Left ventricle myocardium inferior (tissue), 1 donor: Measurements from ENCODE around the gene TAF1B. TPM values are rescaled to one million over a fixed set of nuclear protein-coding genes. Genes with fewer than 3 reads are reported as not detected.

Experiments
- DNase-seq: peaks from one replicate; pipeline ENCODE4 v3.0.0-alpha.2; 2020
- H3K27ac ChIP-seq: fragments of 200-600 bp; replicated peaks from 2 replicates; pipeline ENCODE4 v1.8.0; 2021
- H3K27me3 ChIP-seq: fragments of 200-600 bp; 2 replicates; pipeline ENCODE4 v1.8.0; 2021; ENCODE audit warnings: low read depth
- H3K36me3 ChIP-seq: fragments of 200-600 bp; 2 replicates; pipeline ENCODE4 v1.8.0; 2021
- H3K4me1 ChIP-seq: fragments of 200-600 bp; 2 replicates; pipeline ENCODE4 v1.8.0; 2021
- H3K4me3 ChIP-seq: fragments of 200-600 bp; 2 replicates; pipeline ENCODE4 v1.8.0; 2021; ENCODE audit warnings: mild to moderate bottlenecking, moderate library complexity
- H3K9me3 ChIP-seq: fragments of 200-600 bp; replicated peaks from 2 replicates; pipeline ENCODE4 v1.8.0; 2021
- intact Hi-C: fragments of 100-400 bp; cut with micrococcal nuclease; formaldehyde crosslinking; loops from one replicate; pipeline ENCODE4 v1.11.0; 2022
- total RNA-seq: library from RNA; stranded (reverse); fragmentation: NEBNext Ultra II Directional; extraction: Animal tissue kit (Norgen Biotek cat#: 25700); gene quantifications from one replicate; pipeline ENCODE4 v1.2.1, GENCODE V29; 2021
- TF ChIP-seq, protein P1 (sequence below): fragments of 200-600 bp; IDR thresholded peaks from 2 replicates; pipeline ENCODE4 v1.8.0; 2021; ENCODE audit warnings: antibody characterized with exemption, mild to moderate bottlenecking, borderline replicate concordance
- donor health status: DM: no; HTN: yes; CAD: no; lungs with severe emphysema.

TAF1B gene
- total RNA-seq, 1 donor from 2014 or later = 4.2 TPM

DNA sequence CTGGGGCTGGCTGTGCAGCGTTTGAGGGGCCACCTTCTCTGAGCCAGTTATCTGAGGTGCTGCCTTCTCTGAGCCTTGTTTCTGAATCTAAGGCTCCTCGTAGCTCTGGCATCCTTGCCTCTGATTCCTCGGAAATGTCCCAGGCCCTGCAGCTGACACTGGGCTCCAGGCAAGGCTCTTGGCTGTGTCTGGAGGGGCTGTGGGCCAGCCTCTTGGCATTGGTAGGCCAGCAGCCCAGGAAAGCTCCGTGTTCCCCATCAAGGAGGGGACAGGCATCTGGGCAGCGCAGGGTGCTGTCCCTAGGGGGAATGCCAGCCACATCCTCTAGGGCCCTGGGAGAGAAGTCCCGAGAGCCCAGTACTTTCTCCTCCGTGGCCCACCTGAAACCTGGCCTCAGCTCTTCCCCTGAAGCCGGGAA, 40.7 kb upstream of the TAF1B start:
- H3K9me3 ChIP-seq = no peaks in the 10 kb centered on the region
- TF ChIP-seq, protein P1, sequence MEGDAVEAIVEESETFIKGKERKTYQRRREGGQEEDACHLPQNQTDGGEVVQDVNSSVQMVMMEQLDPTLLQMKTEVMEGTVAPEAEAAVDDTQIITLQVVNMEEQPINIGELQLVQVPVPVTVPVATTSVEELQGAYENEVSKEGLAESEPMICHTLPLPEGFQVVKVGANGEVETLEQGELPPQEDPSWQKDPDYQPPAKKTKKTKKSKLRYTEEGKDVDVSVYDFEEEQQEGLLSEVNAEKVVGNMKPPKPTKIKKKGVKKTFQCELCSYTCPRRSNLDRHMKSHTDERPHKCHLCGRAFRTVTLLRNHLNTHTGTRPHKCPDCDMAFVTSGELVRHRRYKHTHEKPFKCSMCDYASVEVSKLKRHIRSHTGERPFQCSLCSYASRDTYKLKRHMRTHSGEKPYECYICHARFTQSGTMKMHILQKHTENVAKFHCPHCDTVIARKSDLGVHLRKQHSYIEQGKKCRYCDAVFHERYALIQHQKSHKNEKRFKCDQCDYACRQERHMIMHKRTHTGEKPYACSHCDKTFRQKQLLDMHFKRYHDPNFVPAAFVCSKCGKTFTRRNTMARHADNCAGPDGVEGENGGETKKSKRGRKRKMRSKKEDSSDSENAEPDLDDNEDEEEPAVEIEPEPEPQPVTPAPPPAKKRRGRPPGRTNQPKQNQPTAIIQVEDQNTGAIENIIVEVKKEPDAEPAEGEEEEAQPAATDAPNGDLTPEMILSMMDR = no peak
- no peaks in the 10 kb centered on the region for H3K27me3 ChIP-seq
- intact Hi-C loops = no loop called here
- DNase-seq = no peak
- no peaks in the 10 kb centered on the region for H3K36me3 ChIP-seq
- no peak overlapping the region for H3K27ac ChIP-seq
- H3K4me1 ChIP-seq = peaks cover 35% of the 10 kb centered on the region
- H3K4me3 ChIP-seq = no peak overlapping the region

DNA sequence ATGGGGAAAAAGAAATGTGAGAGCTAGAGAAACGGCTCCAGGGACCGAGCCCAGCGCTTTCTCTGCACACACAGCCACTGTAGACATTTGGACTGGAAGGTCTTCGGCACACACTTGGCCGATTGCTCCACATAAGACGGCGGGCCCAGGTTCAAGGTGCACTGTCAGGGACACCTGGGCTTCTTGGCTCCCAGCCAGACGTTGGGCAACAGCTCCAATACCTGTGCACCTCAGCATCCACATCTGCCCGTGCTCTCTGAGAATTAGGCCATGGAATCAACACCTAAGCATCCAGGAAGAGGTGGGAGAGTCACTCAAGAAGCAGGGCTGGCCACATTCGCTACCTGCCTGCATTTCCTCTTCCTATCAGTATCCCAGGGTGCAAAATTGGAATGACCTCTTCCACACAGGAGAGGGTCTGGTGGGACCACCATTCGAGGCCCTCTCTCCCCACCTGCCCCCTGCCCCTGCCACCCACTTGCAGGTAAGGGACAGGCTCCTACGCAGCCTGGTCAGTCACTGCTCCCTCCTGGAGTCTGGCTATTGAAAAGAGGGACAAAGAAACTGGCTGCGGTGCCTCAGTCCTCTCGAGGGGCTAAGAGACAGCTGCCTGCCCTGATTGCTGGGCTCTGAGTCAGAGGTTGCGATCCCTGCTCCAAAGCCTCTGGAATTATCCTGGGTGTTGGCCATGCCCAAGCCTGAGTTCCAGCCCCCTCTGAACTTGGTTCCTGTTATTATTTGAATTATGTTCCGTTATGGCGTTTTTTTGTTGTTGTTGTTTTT, 40.1 kb upstream of the TAF1B start:
- H3K36me3 ChIP-seq = no peaks in the 10 kb centered on the region
- H3K9me3 ChIP-seq = no peaks in the 10 kb centered on the region
- TF ChIP-seq, protein P1 = no peak
- intact Hi-C loops = no loop called here
- DNase-seq = no peak
- H3K4me1 ChIP-seq = peaks cover 35% of the 10 kb centered on the region
- no peak overlapping the region for H3K4me3 ChIP-seq
- no peaks in the 10 kb centered on the region for H3K27me3 ChIP-seq
- no peak overlapping the region for H3K27ac ChIP-seq

DNA sequence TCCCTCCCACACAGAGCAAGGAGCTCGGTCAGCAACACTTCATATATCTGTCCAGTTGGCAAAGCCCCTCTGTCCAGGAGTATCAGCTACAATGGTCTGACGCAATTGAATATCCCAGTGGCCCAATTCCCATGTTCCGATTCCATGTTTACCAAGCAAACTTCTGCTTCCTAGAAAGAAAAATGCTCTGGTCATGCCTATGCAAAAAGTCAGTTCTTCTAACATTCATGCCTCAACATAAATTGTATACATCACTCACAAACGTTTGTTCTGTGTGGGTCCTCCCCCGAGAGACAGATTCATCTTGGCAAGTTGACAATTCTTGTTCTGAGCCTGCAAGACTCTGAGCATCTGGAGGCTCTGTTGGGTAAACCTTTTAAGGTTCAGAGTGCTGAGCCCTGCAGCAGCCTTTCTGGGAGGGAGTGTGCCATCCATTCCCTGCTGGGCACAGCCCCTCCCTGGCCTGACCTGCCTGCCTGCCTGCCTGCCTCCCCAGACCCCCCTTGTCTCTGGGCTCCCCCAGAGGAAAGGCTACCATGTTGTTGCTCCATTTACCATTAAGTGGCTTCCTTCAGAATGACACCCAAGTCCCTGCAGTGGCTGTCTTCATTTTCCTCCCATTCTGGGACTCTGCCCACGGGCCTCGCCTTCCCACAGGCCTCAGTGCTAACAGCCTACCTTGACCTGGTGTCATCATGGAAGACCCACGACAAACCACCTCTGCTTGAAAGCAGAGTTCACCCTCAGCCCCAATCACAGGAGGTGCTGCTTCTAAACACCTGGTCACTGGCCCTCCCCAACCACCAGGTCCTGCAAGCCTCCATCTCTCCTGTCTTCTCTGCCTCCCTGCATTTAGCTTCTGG, 37.6 kb upstream of the TAF1B start:
- TF ChIP-seq, protein P1 = no peak
- Histone ChIP-seq H3K9me3 (no peaks in the 10 kb centered on the region), H3K27ac (no peak overlapping the region), H3K4me3 (no peak overlapping the region), H3K4me1 (peaks cover 13% of the 10 kb centered on the region), H3K36me3 (no peaks in the 10 kb centered on the region), H3K27me3 (no peaks in the 10 kb centered on the region)
- DNase-seq = no peak
- intact Hi-C loops = no loop called here

DNA sequence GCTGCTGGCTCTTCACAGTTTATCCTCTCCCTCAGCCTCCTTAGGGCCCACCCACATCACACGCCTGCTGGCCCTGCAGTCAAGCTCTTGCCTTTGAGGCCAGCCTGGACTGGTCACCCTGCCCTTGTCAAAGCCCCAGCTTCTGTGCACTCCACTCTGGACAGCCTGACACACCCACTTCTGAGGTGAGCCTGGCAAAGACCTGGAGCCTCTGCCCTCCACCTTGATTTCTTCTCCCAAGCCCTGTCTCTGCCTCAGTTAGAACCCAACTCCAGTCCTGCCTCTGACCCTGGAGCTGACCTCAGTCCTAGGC, 37.0 kb upstream of the TAF1B start:
- intact Hi-C loops = no loop called here
- no peak for DNase-seq
- TF ChIP-seq, protein P1 = no peak
- H3K4me1 ChIP-seq = peaks cover 7% of the 10 kb centered on the region
- H3K9me3 ChIP-seq = no peaks in the 10 kb centered on the region
- H3K4me3 ChIP-seq = no peak overlapping the region
- no peak overlapping the region for H3K27ac ChIP-seq
- no peaks in the 10 kb centered on the region for H3K27me3 ChIP-seq
- no peaks in the 10 kb centered on the region for H3K36me3 ChIP-seq

DNA sequence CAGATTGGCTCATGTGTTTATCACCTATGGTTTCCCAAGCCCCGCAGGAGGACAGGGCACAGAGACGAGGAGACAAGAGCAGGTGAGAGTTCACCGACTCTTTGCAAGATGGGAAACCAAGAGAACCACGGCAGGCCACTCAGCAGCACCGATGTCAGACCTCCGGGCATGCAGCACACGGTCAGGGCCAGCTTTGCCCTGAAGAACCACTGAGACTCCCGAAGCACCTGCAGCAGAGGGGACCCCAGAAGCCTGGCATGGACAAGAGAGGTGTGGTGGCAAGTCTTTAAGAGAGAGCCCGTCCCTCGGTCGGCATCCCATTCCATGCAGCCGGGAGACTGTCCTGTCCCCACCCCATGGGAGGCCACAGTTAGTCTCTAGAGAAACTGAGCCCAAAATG, 36.6 kb upstream of the TAF1B start:
- Histone ChIP-seq H3K36me3 (no peaks in the 10 kb centered on the region), H3K27me3 (no peaks in the 10 kb centered on the region), H3K4me3 (no peak overlapping the region), H3K9me3 (no peaks in the 10 kb centered on the region), H3K4me1 (peaks cover 3% of the 10 kb centered on the region), H3K27ac (no peak overlapping the region)
- TF ChIP-seq, protein P1 = no peak
- DNase-seq = no peak
- intact Hi-C loops = no loop called here
